ENCODE results near the gene WDPCP.

DNA sequence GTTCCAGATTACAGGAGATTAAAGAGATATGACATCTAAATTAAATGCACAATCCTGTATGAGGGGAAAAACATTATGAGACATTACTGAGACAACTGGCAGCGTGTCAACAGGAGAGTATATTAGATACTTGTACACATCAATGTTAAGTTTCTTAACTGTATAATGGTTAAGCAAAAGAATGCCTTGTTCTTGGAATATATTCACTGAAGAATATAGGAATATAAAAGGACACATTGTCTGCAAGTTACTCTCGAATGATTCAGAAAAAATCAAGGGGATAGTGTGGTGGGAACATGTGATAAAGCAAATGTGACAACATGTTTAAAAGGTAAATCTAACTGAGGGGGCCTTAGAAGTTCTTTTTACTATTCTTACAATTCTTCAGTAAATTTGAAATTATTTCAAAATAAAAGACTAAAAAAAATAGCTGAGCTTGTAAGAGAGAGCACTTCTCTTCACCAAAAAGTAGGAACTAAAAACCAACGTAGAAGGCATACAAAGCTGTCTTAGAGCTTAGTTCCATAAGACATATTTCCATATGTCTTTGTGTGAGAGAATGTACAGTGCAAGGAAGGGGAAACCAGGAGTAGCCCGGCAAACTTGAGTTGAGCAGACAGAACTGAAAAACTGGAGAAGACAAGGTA, 7.5 kb downstream of the WDPCP start:
- TF ChIP-seq, protein P1, sequence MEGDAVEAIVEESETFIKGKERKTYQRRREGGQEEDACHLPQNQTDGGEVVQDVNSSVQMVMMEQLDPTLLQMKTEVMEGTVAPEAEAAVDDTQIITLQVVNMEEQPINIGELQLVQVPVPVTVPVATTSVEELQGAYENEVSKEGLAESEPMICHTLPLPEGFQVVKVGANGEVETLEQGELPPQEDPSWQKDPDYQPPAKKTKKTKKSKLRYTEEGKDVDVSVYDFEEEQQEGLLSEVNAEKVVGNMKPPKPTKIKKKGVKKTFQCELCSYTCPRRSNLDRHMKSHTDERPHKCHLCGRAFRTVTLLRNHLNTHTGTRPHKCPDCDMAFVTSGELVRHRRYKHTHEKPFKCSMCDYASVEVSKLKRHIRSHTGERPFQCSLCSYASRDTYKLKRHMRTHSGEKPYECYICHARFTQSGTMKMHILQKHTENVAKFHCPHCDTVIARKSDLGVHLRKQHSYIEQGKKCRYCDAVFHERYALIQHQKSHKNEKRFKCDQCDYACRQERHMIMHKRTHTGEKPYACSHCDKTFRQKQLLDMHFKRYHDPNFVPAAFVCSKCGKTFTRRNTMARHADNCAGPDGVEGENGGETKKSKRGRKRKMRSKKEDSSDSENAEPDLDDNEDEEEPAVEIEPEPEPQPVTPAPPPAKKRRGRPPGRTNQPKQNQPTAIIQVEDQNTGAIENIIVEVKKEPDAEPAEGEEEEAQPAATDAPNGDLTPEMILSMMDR (IDR thresholded peaks at IDR 0.05) = no peak
- no peak for TF ChIP-seq POLR2AphosphoS5 (IDR thresholded peaks at IDR 0.05)
- no peak for TF ChIP-seq EP300 (IDR thresholded peaks at IDR 0.05)

Data from esophagus muscularis mucosa (tissue), 4 donors.